Activated T-helper 1 cell treated with Interleukin-2 at 50 U/mL for 16 hours (primary cell): ENCODE results near the gene EHMT1.

ENCODE experiments used
- DNase-seq: peaks from one replicate; pipeline ENCODE4 v3.0.0-alpha.2; 2020; ENCODE audit warnings: low read depth

EHMT1 gene

GRCh38 chr9:137618105-137619067 is at the start of gene EHMT1:
TSS of gene EHMT1 (plus strand) at chr9:137619005. CDS start at chr9:137619029, 24 bp downstream.
- peak; percentile 89 for DNase-seq

GRCh38 chr9:137569609-137570203 is 49.1 kb upstream of the EHMT1 start:
- no peak for DNase-seq

GRCh38 chr9:137570566-137570965 is 48.2 kb upstream of the EHMT1 start:
- DNase-seq: no peak

GRCh38 chr9:137574192-137574591 is 44.6 kb upstream of the EHMT1 start:
- DNase-seq: no peak

GRCh38 chr9:137575364-137575715 is 43.5 kb upstream of the EHMT1 start:
- DNase-seq: no peak

- no peak for DNase-seq
Observed at GRCh38 chr9:137575716-137576411, 42.9 kb upstream of the EHMT1 start.

GRCh38 chr9:137578518-137579258 is 40.1 kb upstream of the EHMT1 start, which contains the start of gene DPH7:
TSS of gene DPH7 (minus strand) at chr9:137578925. CDS start at chr9:137578777, 148 bp downstream.
- peak; percentile 95 for DNase-seq

GRCh38 chr9:137579259-137579604 is 39.6 kb upstream of the EHMT1 start:
- DNase-seq: no peak

- no peak for DNase-seq
Observed at GRCh38 chr9:137580209-137580953, 38.4 kb upstream of the EHMT1 start.

- DNase-seq: no peak
Observed at GRCh38 chr9:137580954-137581322, 37.9 kb upstream of the EHMT1 start.

GRCh38 chr9:137581361-137582285 is 37.2 kb upstream of the EHMT1 start:
- DNase-seq: no peak

GRCh38 chr9:137582286-137582860 is 36.4 kb upstream of the EHMT1 start:
- no peak for DNase-seq

- no peak for DNase-seq
Observed at GRCh38 chr9:137583347-137583746, 35.5 kb upstream of the EHMT1 start.

- DNase-seq: no peak
Observed at GRCh38 chr9:137583957-137584356, 34.8 kb upstream of the EHMT1 start.

- DNase-seq: no peak
Observed at GRCh38 chr9:137586854-137587253, 32.0 kb upstream of the EHMT1 start.

GRCh38 chr9:137588311-137588710 is 30.5 kb upstream of the EHMT1 start:
- no peak for DNase-seq

- no peak for DNase-seq
Observed at GRCh38 chr9:137588891-137589290, 29.9 kb upstream of the EHMT1 start.

GRCh38 chr9:137589441-137590122 is 29.2 kb upstream of the EHMT1 start:
- DNase-seq: no peak

GRCh38 chr9:137590123-137590468 is 28.7 kb upstream of the EHMT1 start:
- DNase-seq: no peak
